HG02588 (cell line): ENCODE results near the gene MYO3B.
"Not testable (repeated sequence)": the region's sequence is repeated elsewhere in the genome, so short reads cannot be mapped to it uniquely, and the experiment has no call there.

ENCODE experiments used
- ATAC-seq: cut with Tn5 transposase; IDR thresholded peaks from one replicate; pipeline ENCODE4 v1.9.1; 2021; ENCODE audit warnings: mild to moderate bottlenecking, moderate library complexity; ENCODE audit not compliant: unreplicated experiment

MYO3B gene

GRCh38 chr2:170408461-170409163, 230.7 kb downstream of the MYO3B start:
- no peak for ATAC-seq

- no peak for ATAC-seq
Observed at GRCh38 chr2:170409164-170409535, 231.2 kb downstream of the MYO3B start.

GRCh38 chr2:170411660-170412059, 233.7 kb downstream of the MYO3B start:
- no peak for ATAC-seq

GRCh38 chr2:170420961-170421687, 243.2 kb downstream of the MYO3B start:
- no peak for ATAC-seq

GRCh38 chr2:170423919-170424318, 246.0 kb downstream of the MYO3B start:
- ATAC-seq: no peak

GRCh38 chr2:170425281-170425751, 247.4 kb downstream of the MYO3B start:
- ATAC-seq: no peak

- ATAC-seq: no peak
Observed at GRCh38 chr2:170428868-170429267, 250.9 kb downstream of the MYO3B start.

GRCh38 chr2:170432823-170433222, 254.9 kb downstream of the MYO3B start:
- no peak for ATAC-seq

GRCh38 chr2:170433448-170433847, 255.5 kb downstream of the MYO3B start:
- ATAC-seq: no peak

GRCh38 chr2:170434396-170434795, 256.4 kb downstream of the MYO3B start:
- not testable (repeated sequence) for ATAC-seq

- no peak for ATAC-seq
Observed at GRCh38 chr2:170434900-170435621, 257.1 kb downstream of the MYO3B start.

GRCh38 chr2:170436077-170436943, 258.4 kb downstream of the MYO3B start:
- no peak for ATAC-seq

GRCh38 chr2:170446078-170446477, 268.1 kb downstream of the MYO3B start:
- no peak for ATAC-seq

- no peak for ATAC-seq
Observed at GRCh38 chr2:170449034-170449433, 271.1 kb downstream of the MYO3B start.

- ATAC-seq: no peak
Observed at GRCh38 chr2:170454471-170455372, 276.8 kb downstream of the MYO3B start.

GRCh38 chr2:170455617-170456426, 277.9 kb downstream of the MYO3B start:
- no peak for ATAC-seq

- no peak for ATAC-seq
Observed at GRCh38 chr2:170456914-170457313, 279.0 kb downstream of the MYO3B start.

GRCh38 chr2:170457742-170458141, 279.8 kb downstream of the MYO3B start:
- no peak for ATAC-seq

GRCh38 chr2:170461889-170462288, 283.9 kb downstream of the MYO3B start:
- no peak for ATAC-seq
